K562 (cell line): ENCODE measurements around the gene DHRS2. TPM values are rescaled to one million over a fixed set of nuclear protein-coding genes. Genes with fewer than 3 reads are reported as not detected.
A peak's percentile ranks its signal among the peaks of the same experiment; 100 is the strongest.

Experiments
- ATAC-seq: fragments of 200-7000 bp; cut with Tn5 transposase; 3 replicates; pipeline ENCODE4 v1.9.1; 2020; ENCODE audit warnings: moderate library complexity
- BruUV-seq: library from RNA; stranded (reverse); fragments of 400-500 nt; replicated peaks from 2 replicates; lab custom pipeline; 2021; lab: Mats Ljungman, UMichigan
- CTCF ChIA-PET: fragments of 300-600 bp; formaldehyde crosslinking; extraction: SDS; loops from one replicate; lab custom pipeline; 2021; ENCODE audit warnings: low intra/inter-chr PET ratio; lab: Yijun Ruan, JAX
- POLR2A ChIA-PET: fragments of 300-600, 350-650 bp; sonication (Branson Sonifier 250); formaldehyde crosslinking; extraction: SDS; loops from one replicate; lab custom pipeline; 2021; ENCODE audit warnings: antibody characterized with exemption, inconsistent platforms; lab: Yijun Ruan, JAX
- DNase-seq, 4 experiments: peaks; one replicate each; pipeline versions ENCODE4 v3.0.0 to v3.0.0-alpha.2; 2011 to 2018; ENCODE audit warnings: low spot score in 3 of 4, mixed read lengths in 3 of 4; ENCODE audit errors: extremely low read depth in 1 of 4
- FAIRE-seq: peaks from 2 replicates; lab custom pipeline; 2011; peaks lifted over from hg19 to GRCh38; lab: Jason Lieb, UNC
- H2AFZ ChIP-seq: 2 replicates; pipeline ENCODE4 v1.6.0; 2011; ENCODE audit warnings: low read depth, low read length, control low read depth, inconsistent platforms
- H3K27ac ChIP-seq: fragments of 200-600 bp; 3 replicates; pipeline ENCODE4 v1.8.0; 2011; ENCODE audit warnings: low read depth, mild to moderate bottlenecking, control low read depth, inconsistent platforms, low read length, moderate library complexity, mixed read lengths; ENCODE audit errors: extremely low read depth
- H3K27me3 ChIP-seq, 2 experiments: fragments of 300-600 bp in 1 of 2; 2 replicates in 1 of 2; 3 replicates in 1 of 2; pipeline versions ENCODE4 v1.6.0 to v1.8.0; 2011; ENCODE audit warnings: inconsistent platforms in 2 of 2, low read length in 2 of 2, mild to moderate bottlenecking in 1 of 2, mixed read lengths in 1 of 2, moderate library complexity in 1 of 2; ENCODE audit not compliant: control insufficient read depth in 2 of 2, insufficient read depth in 2 of 2
- H3K36me3 ChIP-seq: fragments of 300-600 bp; 3 replicates; pipeline ENCODE4 v1.8.0; 2011; ENCODE audit warnings: mild to moderate bottlenecking, low read length, inconsistent platforms; ENCODE audit not compliant: control insufficient read depth, insufficient read depth
- H3K4me1 ChIP-seq, 2 experiments: fragments of 200-600 bp in 1 of 2; replicated peaks in 1 of 2; 2 replicates in 1 of 2; 3 replicates in 1 of 2; pipeline versions ENCODE4 v1.5.1 to v1.8.0; 2011; ENCODE audit warnings: inconsistent platforms in 2 of 2, low read length in 2 of 2, mild to moderate bottlenecking in 1 of 2, mixed read lengths in 1 of 2, moderate library complexity in 1 of 2; ENCODE audit not compliant: control insufficient read depth in 2 of 2, insufficient read depth in 2 of 2
- H3K4me2 ChIP-seq: 2 replicates; pipeline ENCODE4 v1.6.1; 2011; ENCODE audit warnings: low read length, control low read depth, inconsistent platforms, mixed read lengths; ENCODE audit not compliant: insufficient read depth
- H3K4me3 ChIP-seq: fragments of 200-600 bp; sonication (generic), shearing (Covaris generic); 2 replicates; pipeline ENCODE4 v1.5.1; 2016; ENCODE audit warnings: control low read depth, inconsistent platforms
- H3K79me2 ChIP-seq: fragments of 200-600 bp; 3 replicates; pipeline ENCODE4 v1.8.0; 2011; ENCODE audit warnings: low read length, inconsistent platforms; ENCODE audit not compliant: control insufficient read depth, insufficient read depth
- H3K9ac ChIP-seq, 2 experiments: 2 replicates each; pipeline versions ENCODE4 v1.6.0 to v1.6.1; 2011; ENCODE audit warnings: low read depth in 2 of 2, low read length in 2 of 2, control low read depth in 1 of 2, inconsistent platforms in 1 of 2, mild to moderate bottlenecking in 1 of 2, mixed read lengths in 1 of 2; ENCODE audit not compliant: insufficient read depth in 1 of 2
- H3K9me1 ChIP-seq: one replicate; pipeline ENCODE4 v1.6.0; 2011; ENCODE audit warnings: inconsistent platforms, mild to moderate bottlenecking, low read length, moderate library complexity; ENCODE audit not compliant: control insufficient read depth, insufficient read depth
- H3K9me3 ChIP-seq: replicated peaks from 2 replicates; pipeline ENCODE4 v1.5.1; 2011; ENCODE audit warnings: low read depth, low read length, inconsistent platforms; ENCODE audit not compliant: control insufficient read depth, insufficient read depth
- H4K20me1 ChIP-seq: replicated peaks from 2 replicates; pipeline ENCODE4 v1.6.1; 2011; ENCODE audit warnings: low read length, inconsistent platforms, mixed read lengths; ENCODE audit not compliant: control insufficient read depth, insufficient read depth
- ATF1 ChIP-seq, 2 experiments: fragments of 450-650 bp in 1 of 2; IDR thresholded peaks; 2 replicates each; pipeline ENCODE4 v1.6.1; 2016; ENCODE audit warnings: missing compliant biosample characterization in 1 of 2, missing genetic modification characterization in 1 of 2
- BCL6 ChIP-seq: fragments of 250-450 bp; sonication (Bioruptor Pico); IDR thresholded peaks from 2 replicates; pipeline ENCODE4 v1.4.0; 2020
- E2F6 ChIP-seq, 2 experiments: IDR thresholded peaks; 2 replicates each; pipeline ENCODE4 v1.6.1; 2011; ENCODE audit warnings: borderline replicate concordance in 1 of 2, control low read depth in 1 of 2, low read depth in 1 of 2, low read length in 1 of 2, mild to moderate bottlenecking in 1 of 2, mixed read lengths in 1 of 2, moderate library complexity in 1 of 2; ENCODE audit not compliant: insufficient read depth in 1 of 2, insufficient read length in 1 of 2, poor library complexity in 1 of 2, severe bottlenecking in 1 of 2; ENCODE audit errors: extremely low read depth in 1 of 2
- E4F1 ChIP-seq: fragments of 250-450 bp; sonication (Bioruptor Pico); IDR thresholded peaks from 2 replicates; pipeline ENCODE4 v1.5.0; 2021; ENCODE audit warnings: mild to moderate bottlenecking, borderline replicate concordance
- HSF4 ChIP-seq: fragments of 250-450 bp; sonication (Bioruptor Pico); IDR thresholded peaks from 2 replicates; pipeline ENCODE4 v2.1.2; 2022; ENCODE audit warnings: mild to moderate bottlenecking, moderate library complexity, borderline replicate concordance
- KLF1 ChIP-seq: fragments of 450-650 bp; IDR thresholded peaks from 2 replicates; pipeline ENCODE4 v1.6.1; 2016; ENCODE audit warnings: missing genetic modification characterization, missing compliant biosample characterization
- PBX2 ChIP-seq, 2 experiments: IDR thresholded peaks in 1 of 2; conservative IDR thresholded peaks in 1 of 2; 2 replicates each; pipeline ENCODE4 v1.6.1; 2016; ENCODE audit warnings: low read depth in 2 of 2, mild to moderate bottlenecking in 1 of 2, missing compliant biosample characterization in 1 of 2, missing genetic modification characterization in 1 of 2, moderate library complexity in 1 of 2
- RBFOX2 ChIP-seq: fragments of 200-400 bp; formaldehyde crosslinking; IDR thresholded peaks from 2 replicates; pipeline ENCODE4 v1.6.1; 2017; ENCODE audit warnings: low read depth, mild to moderate bottlenecking, low read length, moderate library complexity
- ZBTB1 ChIP-seq: sonication (generic); formaldehyde crosslinking; IDR thresholded peaks from 2 replicates; pipeline ENCODE4 v1.8.1; 2023; ENCODE audit warnings: missing genetic modification reagents, low read depth, mild to moderate bottlenecking, borderline replicate concordance
- ZBTB8A ChIP-seq: fragments of 450-650 bp; IDR thresholded peaks from 2 replicates; pipeline ENCODE4 v1.6.1; 2018; ENCODE audit warnings: mild to moderate bottlenecking, moderate library complexity; ENCODE audit not compliant: partially characterized antibody
- ZNF224 ChIP-seq: sonication (generic); formaldehyde crosslinking; IDR thresholded peaks from 2 replicates; pipeline ENCODE4 v1.8.0; 2022; ENCODE audit warnings: mild to moderate bottlenecking, missing genetic modification reagents
- ZNF551 ChIP-seq: fragments of 250-450 bp; sonication (Bioruptor Pico); IDR thresholded peaks from 2 replicates; pipeline ENCODE4 v1.5.0; 2021; ENCODE audit warnings: mild to moderate bottlenecking, moderate library complexity
- WGBS: fragments of 100-300 bp; shearing (Covaris generic); methylation state at CpG from one replicate; pipeline ENCODE4 v1.1.6; 2016; ENCODE audit warnings: low coverage, mixed read lengths; ENCODE audit not compliant: insufficient coverage; ENCODE audit errors: missing lambda C conversion rate; 5-methylcytosine and 5-hydroxymethylcytosine counted together
- in situ Hi-C: fragments of 300-500 bp; cut with MboI; formaldehyde crosslinking; loops from 4 replicates; pipeline ENCODE4 v1.15.0; 2018; ENCODE audit warnings: inconsistent platforms, mixed read lengths
- intact Hi-C: fragments of 100-400 bp; cut with micrococcal nuclease; formaldehyde crosslinking; loops from 2 replicates; pipeline ENCODE4 v1.14.2; 2022
- polyA plus RNA-seq, 8 experiments: library from polyadenylated mRNA; depleted of rRNA in 4 of 8; stranded (reverse) in 5 of 8; unstranded in 3 of 8; fragments of >200 nt; fragmentation: Nextera tagmentation in 2 of 8; fragmentation: Illumina TruSeq in 1 of 8; extraction: Ambion mirVana in 2 of 8; extraction: Trizol in 1 of 8; gene quantifications; 2 replicates each; pipeline versions ENCODE4 v1.2.1 to v1.2.3, GENCODE V29; 2011 to 2014; ENCODE audit warnings: inconsistent platforms in 1 of 8, missing spikeins in 1 of 8
- total RNA-seq, 7 experiments: library from RNA; depleted of rRNA in 6 of 7; stranded (reverse); fragments of >200 nt in 6 of 7; fragmentation: Illumina TruSeq in 2 of 7; extraction: Trizol in 2 of 7; gene quantifications; 2 replicates each; pipeline versions ENCODE4 v1.2.1 to v1.2.3, GENCODE V29; 2011 to 2021; ENCODE audit warnings: low replicate concordance in 1 of 7

DHRS2 gene
- total and polyA plus RNA-seq, 9 of the 15 experiments (the other 6 are each of a cell fraction or from before 2014, with no cell fraction given): 2.9 to 96.8 (median 64.4) TPM

- ChIA-PET CTCF (no interaction called here), POLR2A (no interaction called here)
- peak overlapping the region; percentile 36; the same call in 1 of the 3 replicates for H3K27ac ChIP-seq
- peak; percentile 11 for ATAC-seq
- 41% methylated on average over 4 of the region's 4 CpGs for WGBS
- no peaks in the 10 kb centered on the region for H3K79me2 ChIP-seq
- TF ChIP-seq ZBTB8A (no peak), E2F6 (IDR thresholded peaks at IDR 0.05; ENCODE audit: borderline replicate concordance in 1 of 2, extremely low read depth in 1 of 2, insufficient read depth in 1 of 2, insufficient read length in 1 of 2, low read depth in 1 of 2, low read length in 1 of 2, poor library complexity in 1 of 2, severe bottlenecking in 1 of 2) (peak in 1 of 2 experiments; percentile 16), HSF4 (CRISPR knock-in tag) (no peak), ZBTB1 (CRISPR knock-in tag) (no peak), RBFOX2 (peak; percentile 23; the same call in 1 of the 2 replicates), ATF1 (CRISPR knock-in tag; IDR thresholded peaks at IDR 0.05) (no peak), ATF1 (tag; IDR thresholded peaks at IDR 0.05) (no peak), PBX2 (CRISPR knock-in tag; IDR thresholded peaks at IDR 0.05; ENCODE audit: low read depth) (no peak), PBX2 (tag; conservative IDR thresholded peaks at IDR 0.05; ENCODE audit: low read depth) (no peak), BCL6 (CRISPR knock-in tag) (no peak), KLF1 (tag) (no peak), ZNF551 (CRISPR knock-in tag) (no peak), E4F1 (no peak), ZNF224 (CRISPR knock-in tag) (no peak)
- no peaks in the 10 kb centered on the region for H4K20me1 ChIP-seq
- FAIRE-seq: no peak
- H3K4me3 ChIP-seq: no peak overlapping the region
- in situ Hi-C loops: no loop called here
- H3K4me2 ChIP-seq: peak overlapping the region; percentile 11; the same call in 1 of the 2 replicates
- H3K9me3 ChIP-seq: no peaks in the 10 kb centered on the region
- H3K27me3 ChIP-seq: no peaks in the 10 kb centered on the region; a peak in 1 of 5 replicates
- H2AFZ ChIP-seq: peak overlapping the region; percentile 83
- no TSS peak for BruUV-seq
- no peak overlapping the region for H3K9ac ChIP-seq
- H3K4me1 ChIP-seq: peaks cover 7 to 9% of the 10 kb centered on the region in 2 experiments; a peak in 3 of 5 replicates
- H3K9me1 ChIP-seq: no peaks in the 10 kb centered on the region
- intact Hi-C loops: no loop called here
- no peaks in the 10 kb centered on the region for H3K36me3 ChIP-seq
- no peak for DNase-seq
Observed at GRCh38 chr14:23645504-23645811, 9.3 kb downstream of the DHRS2 start.
